GM18498 (cell line): ENCODE data around the gene C16orf54.
"Not testable (repeated sequence)": the region's sequence is repeated elsewhere in the genome, so short reads cannot be mapped to it uniquely, and the experiment has no call there.

Experiments
- ATAC-seq: cut with Tn5 transposase; IDR thresholded peaks from one replicate; pipeline ENCODE4 v1.9.1; 2021; ENCODE audit warnings: mild to moderate bottlenecking, moderate library complexity; ENCODE audit not compliant: unreplicated experiment

The C16orf54 gene

DNA sequence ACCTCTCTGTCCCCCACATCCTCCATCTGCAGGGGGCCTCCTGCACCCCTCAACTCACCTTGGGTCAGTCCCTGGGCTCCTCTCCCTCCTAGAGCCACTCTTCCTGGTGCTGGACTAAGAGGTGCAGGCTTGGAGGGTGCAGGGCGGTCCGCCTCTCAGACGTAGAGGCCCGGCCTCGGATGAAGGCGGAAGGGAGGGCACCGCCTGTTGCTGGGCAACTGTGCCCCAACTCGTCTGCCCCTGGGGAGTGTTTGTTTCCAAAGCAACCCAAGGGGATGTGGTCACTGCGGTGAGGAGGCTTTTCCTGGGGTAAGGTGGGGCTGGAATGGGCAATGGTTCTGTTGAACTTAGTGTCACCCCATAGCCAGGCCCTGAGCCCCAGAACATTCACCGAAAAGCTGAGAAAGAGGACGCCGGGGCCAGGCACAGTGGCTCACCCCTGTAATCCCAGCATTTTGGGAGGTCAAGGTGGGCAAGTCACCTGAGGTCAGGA, at the start of gene C16orf54:
Gene C16orf54 (minus strand): TSS at position 138 of the 493 bp plus-strand sequence. CDS start 1,039 bp downstream, outside the sequence.
- ATAC-seq = peak; percentile 87

DNA sequence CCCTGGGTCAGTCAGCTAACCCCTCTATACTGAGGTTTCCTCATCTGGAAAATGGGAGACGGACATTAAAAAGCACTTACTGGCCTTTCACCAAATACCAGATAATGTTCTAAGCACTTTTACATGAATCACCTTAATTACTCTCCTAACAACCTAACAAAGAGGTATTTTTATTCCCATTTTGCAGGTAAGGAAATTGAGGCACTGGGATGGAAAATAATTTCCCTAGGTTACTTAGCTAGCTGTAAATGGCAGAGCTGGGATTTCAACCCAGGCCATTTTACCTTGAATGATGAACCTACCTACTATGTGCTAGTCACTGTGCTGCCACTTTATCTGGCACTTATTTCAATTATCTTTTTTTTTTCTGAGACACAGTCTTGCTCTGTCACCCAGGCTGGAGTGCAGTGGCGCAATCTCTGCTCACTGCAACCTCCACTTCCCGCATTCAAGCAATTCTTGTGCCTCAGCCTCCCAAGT, 48.5 kb upstream of the C16orf54 start:
- no peak for ATAC-seq

- ATAC-seq = not testable (repeated sequence)
Observed at GRCh38 chr16:29793153-29793552, 47.4 kb upstream of the C16orf54 start.

DNA sequence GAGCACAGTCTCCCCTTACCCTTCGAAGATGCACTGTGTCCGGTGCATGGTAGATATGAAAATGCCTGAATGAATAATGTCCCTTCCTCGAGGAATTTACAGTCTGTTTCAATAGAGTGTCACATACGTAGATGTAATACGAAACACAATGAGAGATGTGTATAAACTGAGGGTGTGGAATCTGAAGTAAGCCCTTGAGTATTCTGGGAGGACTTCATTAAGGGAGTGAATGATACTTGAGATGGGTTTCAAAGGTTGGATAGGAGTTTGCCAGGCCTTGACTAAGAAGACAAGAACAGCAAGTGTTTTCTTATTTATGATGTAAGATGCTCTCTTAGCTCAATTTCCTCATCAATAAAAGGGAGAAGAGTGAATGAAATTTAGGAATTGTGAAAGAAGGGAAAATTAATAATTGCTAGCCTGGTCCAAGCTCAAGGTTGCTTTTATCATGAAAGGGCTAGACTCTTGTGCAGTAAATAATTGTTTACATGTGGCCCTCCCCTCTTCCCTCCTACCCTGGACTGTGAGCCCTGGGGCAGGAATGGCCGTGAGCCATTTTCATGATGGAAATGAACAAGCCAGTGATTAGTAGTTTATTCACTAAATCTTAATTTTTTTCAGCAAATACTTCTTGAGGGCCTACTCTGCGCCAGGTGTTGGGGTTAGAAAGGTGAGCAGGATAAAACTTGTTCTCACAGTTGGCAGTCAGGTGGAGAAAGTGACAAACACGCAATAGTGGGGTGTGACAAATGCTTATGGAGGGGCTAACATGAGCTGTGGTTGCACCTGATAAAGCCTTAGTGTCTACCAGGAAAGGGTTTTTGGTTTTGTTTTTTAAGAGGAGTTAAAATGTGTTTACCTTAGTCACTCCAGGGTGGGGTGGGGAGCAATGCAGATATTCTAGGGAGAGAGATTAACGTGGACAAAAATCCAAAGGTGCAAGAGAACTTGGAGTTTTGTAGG, 46.3 kb upstream of the C16orf54 start:
- ATAC-seq = no peak

- no peak for ATAC-seq
Observed at GRCh38 chr16:29790949-29791844, 45.4 kb upstream of the C16orf54 start.

DNA sequence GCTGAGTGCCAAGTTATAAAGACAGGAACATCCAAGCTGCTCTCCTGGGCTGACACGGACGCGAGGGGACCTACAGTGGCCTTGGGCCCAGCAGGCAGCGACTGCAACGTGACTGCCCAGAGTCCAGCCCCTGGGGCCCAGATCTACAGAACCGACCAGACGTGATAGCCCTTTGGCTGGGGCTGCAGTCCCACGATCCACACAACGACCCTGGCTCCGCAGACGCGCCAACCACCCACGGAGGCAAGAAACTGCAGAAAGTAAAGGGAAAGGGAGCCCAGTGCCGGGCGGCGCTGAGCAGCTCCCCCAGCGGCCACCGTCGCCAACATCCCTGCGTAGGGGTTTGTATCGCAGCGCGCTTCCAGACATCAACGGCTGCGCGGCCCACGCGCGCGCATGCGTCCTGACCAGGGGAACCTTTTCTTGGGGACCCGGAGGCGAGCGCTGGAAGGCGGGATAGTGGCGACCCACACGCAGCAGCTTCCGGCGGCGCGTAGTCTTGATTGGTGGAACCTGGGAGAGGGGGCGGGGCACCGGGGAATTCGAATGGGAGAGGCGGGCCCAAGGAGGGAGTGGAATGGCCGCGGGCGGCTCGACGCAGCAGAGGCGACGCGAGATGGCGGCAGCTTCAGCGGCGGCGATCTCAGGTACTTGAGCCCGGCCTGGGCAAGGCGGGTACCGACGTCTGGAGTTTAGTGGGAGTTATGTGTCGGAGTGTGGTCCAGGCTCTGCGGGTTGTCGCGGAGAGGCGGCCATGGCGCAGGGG, 44.6 kb upstream of the C16orf54 start, which contains the start of gene KIF22:
Gene KIF22 (plus strand): TSS at position 569 of the 766 bp plus-strand sequence. CDS start 9 bp downstream, at position 578.
- peak; percentile 91 for ATAC-seq

DNA sequence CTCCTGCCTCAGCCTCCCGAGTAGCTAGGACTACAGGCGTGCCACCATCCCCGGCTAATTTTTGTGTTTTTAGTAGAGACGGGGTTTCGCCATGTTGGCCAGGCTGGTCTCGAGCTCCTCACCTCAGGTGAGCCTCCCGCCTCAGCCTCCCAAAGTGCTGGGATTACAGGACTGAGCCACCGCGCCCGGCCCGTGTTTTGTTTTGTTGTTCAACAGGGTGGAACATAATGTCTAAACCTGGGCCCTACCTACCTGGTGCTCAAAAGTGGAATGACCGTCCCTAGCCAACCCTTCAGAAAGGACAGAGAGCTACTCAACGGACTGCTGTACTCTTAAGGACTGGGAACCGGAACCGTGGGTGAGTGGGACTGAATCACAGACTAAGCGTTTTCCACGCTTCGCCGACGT, 44.0 kb upstream of the C16orf54 start:
- peak; percentile 3 for ATAC-seq

DNA sequence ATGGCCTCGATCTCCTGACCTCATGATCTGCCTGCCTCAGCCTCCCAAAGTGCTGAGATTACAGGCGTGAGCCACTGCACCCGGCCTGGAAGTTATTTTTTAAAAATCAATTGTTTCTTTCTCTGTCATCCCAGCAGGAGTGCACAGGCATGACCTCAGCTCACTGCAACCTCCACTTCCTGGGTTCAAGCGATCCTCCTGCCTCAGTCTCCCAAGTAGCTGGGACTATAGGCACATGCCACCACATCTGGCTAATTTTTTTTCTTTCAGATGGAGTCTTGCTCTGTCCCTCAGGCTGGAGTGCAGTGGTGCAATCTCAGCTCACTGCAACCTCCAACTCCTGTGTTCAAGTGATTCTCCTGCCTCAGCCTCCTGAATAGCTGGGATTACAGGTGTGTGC, 41.4 kb upstream of the C16orf54 start:
- ATAC-seq = not testable (repeated sequence)

- peak; percentile 53 for ATAC-seq
Observed at GRCh38 chr16:29784901-29785500, 39.2 kb upstream of the C16orf54 start.

DNA sequence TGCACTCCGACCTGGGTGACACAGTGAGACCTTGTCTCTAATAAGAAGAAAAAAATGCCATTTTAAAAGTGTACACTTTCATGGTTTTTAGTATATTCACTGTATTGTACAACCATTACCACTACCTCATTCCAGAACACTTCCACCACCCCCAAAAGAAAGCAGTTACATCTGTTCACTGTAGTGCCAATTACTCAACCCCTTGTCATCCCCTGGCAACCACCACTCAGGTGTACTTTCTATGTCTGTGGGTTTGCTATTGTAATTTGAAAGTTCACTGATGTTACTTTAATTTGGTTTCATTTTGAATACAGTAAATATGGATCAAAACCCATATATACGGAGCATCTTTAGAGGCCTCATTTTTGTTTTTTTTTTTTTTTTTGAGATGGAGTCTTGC, 38.4 kb upstream of the C16orf54 start:
- ATAC-seq = no peak

DNA sequence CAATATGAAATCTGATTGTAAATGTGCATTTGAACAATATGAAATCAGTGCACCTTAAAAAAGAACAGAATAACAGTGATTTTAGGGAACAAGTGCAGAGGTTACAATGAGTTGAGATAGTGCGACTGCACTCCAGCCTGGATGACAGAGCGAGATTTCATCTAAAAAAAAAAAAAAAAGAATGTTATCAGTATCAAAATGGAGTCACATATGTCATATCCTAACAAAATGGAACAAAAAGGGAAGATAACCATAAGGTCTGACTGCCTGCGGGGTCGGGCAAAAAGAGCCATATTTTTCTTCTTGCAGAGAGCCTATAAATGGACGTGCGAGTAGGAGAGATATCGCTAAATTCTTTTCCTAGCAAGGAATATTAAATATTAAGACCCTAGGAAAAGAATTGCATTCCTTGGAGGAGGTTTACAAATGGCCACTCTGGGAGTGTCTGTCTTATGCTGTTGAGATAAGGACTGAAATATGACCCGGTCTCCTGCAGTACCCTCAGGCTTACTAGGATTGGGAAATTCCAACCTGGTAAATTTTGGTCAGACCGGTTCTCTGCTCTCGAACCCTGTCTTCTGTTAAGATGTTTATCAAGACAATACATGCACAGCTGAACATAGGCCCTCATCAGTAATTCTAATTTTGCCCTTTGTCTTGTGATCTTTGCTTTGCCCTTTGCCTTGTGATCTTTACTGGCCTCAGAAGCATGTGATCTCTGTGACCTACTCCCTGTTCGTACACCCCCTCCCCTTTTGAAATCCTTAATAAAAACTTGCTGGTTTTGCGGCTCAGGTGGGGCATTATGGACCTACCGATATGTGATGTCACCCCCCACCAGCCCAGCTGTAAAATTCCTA, 37.5 kb upstream of the C16orf54 start:
- ATAC-seq = not testable (repeated sequence)

GRCh38 chr16:29779474-29779873, 33.7 kb upstream of the C16orf54 start:
- ATAC-seq = no peak

- no peak for ATAC-seq
Observed at GRCh38 chr16:29777576-29778350, 32.0 kb upstream of the C16orf54 start, which contains the start of gene ZG16. TSS of gene ZG16 (plus strand) at chr16:29778256. CDS start at chr16:29779267, 1,011 bp downstream.

- ATAC-seq = no peak
Observed at GRCh38 chr16:29775742-29776408, 30.1 kb upstream of the C16orf54 start.

DNA sequence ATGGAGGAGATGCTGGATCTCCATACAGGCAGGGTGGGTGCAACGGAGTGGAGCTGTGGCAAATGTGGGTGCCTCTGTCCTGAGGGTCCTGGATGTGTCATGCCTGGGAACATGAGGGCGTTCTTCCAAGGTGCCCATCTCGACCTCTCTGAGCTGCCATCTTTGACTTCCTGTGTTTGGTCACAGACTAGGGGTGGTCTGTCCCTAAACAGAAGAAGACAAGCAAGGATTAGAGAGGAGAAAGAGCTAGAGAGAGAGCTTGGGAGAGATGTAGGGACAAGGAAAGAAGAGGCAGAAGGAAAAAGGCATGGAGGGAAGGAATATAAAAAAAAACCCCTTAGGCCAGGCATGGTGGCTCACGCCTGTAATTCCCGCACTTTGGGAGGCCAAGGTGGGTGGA, 28.9 kb upstream of the C16orf54 start:
- ATAC-seq = no peak

DNA sequence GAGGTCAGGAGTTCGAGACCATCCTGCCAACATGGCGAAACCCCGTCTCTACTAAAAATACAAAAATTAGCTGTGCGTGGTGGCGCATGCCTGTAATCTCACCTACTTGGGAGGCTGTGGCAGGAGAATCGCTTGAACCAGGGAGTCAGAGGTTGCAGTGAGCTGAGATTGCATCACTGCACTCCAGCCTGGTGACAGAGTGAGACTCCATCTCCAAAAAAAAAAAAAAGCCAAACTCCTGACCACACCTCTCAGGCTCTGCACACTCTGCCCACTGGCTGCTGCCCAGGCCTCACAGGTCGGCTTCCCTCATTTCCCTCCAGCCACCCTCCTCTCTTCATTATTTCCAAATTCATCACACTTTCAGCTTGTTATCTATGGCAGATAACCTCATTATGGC, 26.5 kb upstream of the C16orf54 start:
- ATAC-seq = not testable (repeated sequence)

DNA sequence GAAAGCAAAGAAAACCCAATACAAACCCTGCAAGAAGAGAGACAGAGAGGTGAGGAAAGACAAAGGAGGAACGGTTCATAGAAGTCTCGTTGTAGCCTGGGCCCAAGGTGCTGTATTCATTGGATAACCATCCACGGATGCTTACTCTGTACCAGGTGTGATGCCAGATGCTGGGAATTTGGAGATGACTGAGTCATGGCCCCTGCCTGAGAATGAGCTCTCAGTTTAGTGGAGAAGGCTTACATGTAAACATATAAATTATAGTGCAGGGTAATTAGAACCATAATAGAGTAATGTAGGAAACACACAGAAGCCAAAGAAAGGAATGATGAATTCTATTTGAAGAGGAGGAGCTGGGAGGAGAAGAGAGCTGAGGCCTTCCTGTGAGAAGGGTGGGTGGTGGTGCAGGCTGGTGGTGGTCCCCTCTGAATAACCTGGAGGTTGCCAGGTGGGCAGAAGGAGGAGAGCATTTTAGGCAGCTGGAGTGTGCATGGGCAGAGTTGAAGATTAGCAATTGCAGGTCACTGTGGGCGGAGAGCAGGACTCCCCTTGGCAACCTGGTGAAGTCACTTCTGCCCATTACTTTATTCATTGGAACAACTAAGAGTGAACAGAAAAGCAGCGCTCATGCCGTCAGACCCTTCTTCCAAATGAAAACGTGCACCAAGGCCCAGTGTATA, 24.6 kb upstream of the C16orf54 start:
- no peak for ATAC-seq
